Measurements from ENCODE around the gene STRA6. TPM values are rescaled to one million over a fixed set of nuclear protein-coding genes. Genes with fewer than 3 reads are reported as not detected.
A peak's percentile ranks its signal among the peaks of the same experiment; 100 is the strongest.

STRA6 gene
- total RNA-seq, 4 donors from 2014 or later: 0.39 to 1.9 TPM; not detected in 2

DNA sequence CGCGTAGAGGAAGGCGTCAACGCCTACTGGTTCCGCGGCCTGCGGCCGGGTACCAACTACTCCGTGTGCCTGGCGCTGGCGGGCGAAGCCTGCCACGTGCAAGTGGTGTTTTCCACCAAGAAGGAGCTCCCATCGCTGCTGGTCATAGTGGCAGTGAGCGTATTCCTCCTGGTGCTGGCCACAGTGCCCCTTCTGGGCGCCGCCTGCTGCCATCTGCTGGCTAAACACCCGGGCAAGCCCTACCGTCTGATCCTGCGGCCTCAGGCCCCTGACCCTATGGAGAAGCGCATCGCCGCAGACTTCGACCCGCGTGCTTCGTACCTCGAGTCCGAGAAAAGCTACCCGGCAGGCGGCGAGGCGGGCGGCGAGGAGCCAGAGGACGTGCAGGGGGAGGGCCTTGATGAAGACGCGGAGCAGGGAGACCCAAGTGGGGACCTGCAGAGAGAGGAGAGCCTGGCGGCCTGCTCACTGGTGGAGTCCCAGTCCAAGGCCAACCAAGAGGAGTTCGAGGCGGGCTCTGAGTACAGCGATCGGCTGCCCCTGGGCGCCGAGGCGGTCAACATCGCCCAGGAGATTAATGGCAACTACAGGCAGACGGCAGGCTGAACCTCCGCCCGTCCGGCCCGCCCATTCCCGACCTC, 68.1 kb downstream of the STRA6 start:
- H3K27ac ChIP-seq: no peak overlapping the region
- TF ChIP-seq, protein P1, sequence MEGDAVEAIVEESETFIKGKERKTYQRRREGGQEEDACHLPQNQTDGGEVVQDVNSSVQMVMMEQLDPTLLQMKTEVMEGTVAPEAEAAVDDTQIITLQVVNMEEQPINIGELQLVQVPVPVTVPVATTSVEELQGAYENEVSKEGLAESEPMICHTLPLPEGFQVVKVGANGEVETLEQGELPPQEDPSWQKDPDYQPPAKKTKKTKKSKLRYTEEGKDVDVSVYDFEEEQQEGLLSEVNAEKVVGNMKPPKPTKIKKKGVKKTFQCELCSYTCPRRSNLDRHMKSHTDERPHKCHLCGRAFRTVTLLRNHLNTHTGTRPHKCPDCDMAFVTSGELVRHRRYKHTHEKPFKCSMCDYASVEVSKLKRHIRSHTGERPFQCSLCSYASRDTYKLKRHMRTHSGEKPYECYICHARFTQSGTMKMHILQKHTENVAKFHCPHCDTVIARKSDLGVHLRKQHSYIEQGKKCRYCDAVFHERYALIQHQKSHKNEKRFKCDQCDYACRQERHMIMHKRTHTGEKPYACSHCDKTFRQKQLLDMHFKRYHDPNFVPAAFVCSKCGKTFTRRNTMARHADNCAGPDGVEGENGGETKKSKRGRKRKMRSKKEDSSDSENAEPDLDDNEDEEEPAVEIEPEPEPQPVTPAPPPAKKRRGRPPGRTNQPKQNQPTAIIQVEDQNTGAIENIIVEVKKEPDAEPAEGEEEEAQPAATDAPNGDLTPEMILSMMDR (IDR thresholded peaks at IDR 0.05): peak in 2 of 5 experiments; percentile 29 to 32
- TF ChIP-seq EP300 (IDR thresholded peaks at IDR 0.05) (no peak), POLR2A (IDR thresholded peaks at IDR 0.05) (no peak)
- peaks cover 0 to 8% (median 0%) of the 10 kb centered on the region in 3 donors for H3K36me3 ChIP-seq
- WGBS, 2 donors: 48 to 56% methylated on average over 29 to 53 of the region's 53 CpGs
- no peak for DNase-seq (ENCODE audit: low spot score in 2 of 2)
- peaks cover 0 to 50% (median 25%) of the 10 kb centered on the region in 4 donors for H3K4me1 ChIP-seq
- peaks cover 0 to 100% of the 10 kb centered on the region in 2 donors for H3K27me3 ChIP-seq
- H3K9me3 ChIP-seq: peaks cover 0 to 19% (median 0%) of the 10 kb centered on the region in 4 donors
- no peak overlapping the region for H3K4me3 ChIP-seq

DNA sequence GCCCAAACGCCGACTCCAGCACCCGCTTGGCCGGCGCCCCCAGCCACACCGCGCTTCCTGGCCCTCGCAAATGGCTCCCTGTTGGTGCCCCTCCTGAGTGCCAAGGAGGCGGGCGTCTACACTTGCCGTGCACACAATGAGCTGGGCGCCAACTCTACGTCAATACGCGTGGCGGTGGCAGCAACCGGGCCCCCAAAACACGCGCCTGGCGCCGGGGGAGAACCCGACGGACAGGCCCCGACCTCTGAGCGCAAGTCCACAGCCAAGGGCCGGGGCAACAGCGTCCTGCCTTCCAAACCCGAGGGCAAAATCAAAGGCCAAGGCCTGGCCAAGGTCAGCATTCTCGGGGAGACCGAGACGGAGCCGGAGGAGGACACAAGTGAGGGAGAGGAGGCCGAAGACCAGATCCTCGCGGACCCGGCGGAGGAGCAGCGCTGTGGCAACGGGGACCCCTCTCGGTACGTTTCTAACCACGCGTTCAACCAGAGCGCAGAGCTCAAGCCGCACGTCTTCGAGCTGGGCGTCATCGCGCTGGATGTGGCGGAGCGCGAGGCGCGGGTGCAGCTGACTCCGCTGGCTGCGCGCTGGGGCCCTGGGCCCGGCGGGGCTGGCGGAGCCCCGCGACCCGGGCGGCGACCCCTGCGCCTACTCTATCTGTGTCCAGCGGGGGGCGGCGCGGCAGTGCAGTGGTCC, 68.7 kb downstream of the STRA6 start:
- no peak for DNase-seq (ENCODE audit: low spot score in 2 of 2)
- Histone ChIP-seq H3K4me1 (peaks cover 0 to 57% (median 30%) of the 10 kb centered on the region in 4 donors), H3K4me3 (no peak overlapping the region), H3K27me3 (peaks cover 0 to 100% of the 10 kb centered on the region in 2 donors), H3K36me3 (peaks cover 0 to 8% (median 0%) of the 10 kb centered on the region in 3 donors), H3K9me3 (peaks cover 0 to 19% (median 0%) of the 10 kb centered on the region in 4 donors), H3K27ac (no peak overlapping the region)
- 32 to 54% methylated on average over 30 to 57 of the region's 71 CpGs for WGBS, 2 donors
- no peak for TF ChIP-seq EP300 (IDR thresholded peaks at IDR 0.05)
- TF ChIP-seq, protein P1 (IDR thresholded peaks at IDR 0.05): no peak
- TF ChIP-seq POLR2A (IDR thresholded peaks at IDR 0.05): no peak

DNA sequence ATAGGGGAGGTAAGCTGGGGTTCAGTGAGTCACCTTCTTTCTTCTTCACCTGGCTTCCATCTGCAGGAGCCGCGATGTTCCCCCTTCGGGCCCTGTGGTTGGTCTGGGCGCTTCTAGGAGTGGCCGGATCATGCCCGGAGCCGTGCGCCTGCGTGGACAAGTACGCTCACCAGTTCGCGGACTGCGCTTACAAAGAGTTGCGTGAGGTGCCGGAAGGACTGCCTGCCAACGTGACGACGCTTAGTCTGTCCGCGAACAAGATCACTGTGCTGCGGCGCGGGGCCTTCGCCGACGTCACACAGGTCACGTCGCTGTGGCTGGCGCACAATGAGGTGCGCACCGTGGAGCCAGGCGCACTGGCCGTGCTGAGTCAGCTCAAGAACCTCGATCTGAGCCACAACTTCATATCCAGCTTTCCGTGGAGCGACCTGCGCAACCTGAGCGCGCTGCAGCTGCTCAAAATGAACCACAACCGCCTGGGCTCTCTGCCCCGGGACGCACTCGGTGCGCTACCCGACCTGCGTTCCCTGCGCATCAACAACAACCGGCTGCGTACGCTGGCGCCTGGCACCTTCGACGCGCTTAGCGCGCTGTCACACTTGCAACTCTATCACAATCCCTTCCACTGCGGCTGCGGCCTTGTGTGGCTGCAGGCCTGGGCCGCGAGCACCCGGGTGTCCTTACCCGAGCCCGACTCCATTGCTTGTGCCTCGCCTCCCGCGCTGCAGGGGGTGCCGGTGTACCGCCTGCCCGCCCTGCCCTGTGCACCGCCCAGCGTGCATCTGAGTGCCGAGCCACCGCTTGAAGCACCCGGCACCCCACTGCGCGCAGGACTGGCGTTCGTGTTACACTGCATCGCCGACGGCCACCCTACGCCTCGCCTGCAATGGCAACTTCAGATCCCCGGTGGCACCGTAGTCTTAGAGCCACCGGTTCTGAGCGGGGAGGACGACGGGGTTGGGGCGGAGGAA, 69.6 kb downstream of the STRA6 start:
- TF ChIP-seq POLR2A (IDR thresholded peaks at IDR 0.05) (no peak), EP300 (IDR thresholded peaks at IDR 0.05) (no peak)
- TF ChIP-seq, protein P1 (IDR thresholded peaks at IDR 0.05): no peak

DNA sequence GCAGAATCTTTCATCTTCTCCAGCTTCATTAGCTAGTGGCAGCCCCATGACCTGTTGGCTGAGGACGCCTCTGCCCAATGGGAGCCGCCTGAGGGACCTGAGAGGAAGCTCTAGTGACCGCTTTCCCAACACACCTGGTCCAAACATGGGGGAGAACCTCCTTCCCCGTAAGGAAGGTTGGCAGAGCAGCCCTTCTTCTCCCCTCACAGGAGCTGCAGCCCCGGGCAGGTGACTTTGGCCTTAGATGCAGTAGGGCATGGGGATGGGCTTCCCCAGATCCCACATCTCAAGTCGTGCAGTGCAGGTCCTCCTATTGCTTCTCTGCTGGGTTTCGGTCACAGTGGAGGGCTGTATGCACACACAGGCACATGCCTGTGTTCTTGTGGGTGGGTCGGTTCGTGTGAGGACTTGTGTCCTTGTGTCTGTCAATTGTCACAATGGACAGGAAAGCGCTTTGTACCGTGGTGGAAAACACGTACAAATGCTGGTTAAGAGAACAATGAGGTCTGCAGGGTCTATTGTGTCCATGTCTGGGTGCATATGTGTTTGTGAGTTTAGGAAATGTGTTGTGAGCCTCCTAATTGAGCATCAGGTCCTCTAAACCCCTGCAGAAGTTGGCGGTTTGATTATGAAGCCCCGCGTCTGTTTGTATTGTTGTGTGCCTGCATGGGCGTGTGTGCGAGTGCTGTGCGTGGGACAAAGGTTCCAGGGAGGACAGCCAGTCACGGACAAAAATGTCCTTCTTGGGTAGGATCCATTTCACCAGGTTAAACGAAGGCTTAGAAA, 70.8 kb downstream of the STRA6 start:
- Histone ChIP-seq H3K27ac (no peak overlapping the region), H3K9me3 (peaks cover 0 to 19% (median 0%) of the 10 kb centered on the region in 4 donors), H3K36me3 (peaks cover 0 to 8% (median 0%) of the 10 kb centered on the region in 3 donors), H3K4me3 (no peak overlapping the region), H3K27me3 (peaks cover 0 to 99% of the 10 kb centered on the region in 2 donors), H3K4me1 (peaks cover 0 to 69% (median 38%) of the 10 kb centered on the region in 4 donors)
- DNase-seq (ENCODE audit: low spot score in 2 of 2): no peak
- TF ChIP-seq, protein P1 (IDR thresholded peaks at IDR 0.05): no peak
- TF ChIP-seq EP300 (IDR thresholded peaks at IDR 0.05) (no peak), POLR2A (IDR thresholded peaks at IDR 0.05) (no peak)
- WGBS, 2 donors: 44 to 47% methylated on average over 17 to 20 of the region's 20 CpGs

More for the DNA sequence above, 69.6 kb downstream of the STRA6 start:
- H3K4me1 ChIP-seq: peaks cover 0 to 66% (median 38%) of the 10 kb centered on the region in 4 donors
- peaks cover 0 to 100% of the 10 kb centered on the region in 2 donors for H3K27me3 ChIP-seq
- H3K9me3 ChIP-seq: peaks cover 0 to 19% (median 0%) of the 10 kb centered on the region in 4 donors
- no peak overlapping the region for H3K4me3 ChIP-seq
- DNase-seq (ENCODE audit: low spot score in 2 of 2): no peak
- H3K36me3 ChIP-seq: peaks cover 0 to 8% (median 0%) of the 10 kb centered on the region in 3 donors
- 45 to 51% methylated on average over 49 to 68 of the region's 90 CpGs for WGBS, 2 donors
- no peak overlapping the region for H3K27ac ChIP-seq
